Posterior cingulate gyrus (tissue), 11 donors: ENCODE measurements around the gene AP4B1.
"Not testable (repeated sequence)": the region's sequence is repeated elsewhere in the genome, so short reads cannot be mapped to it uniquely, and the experiment has no call there.

ENCODE experiments used
- DNase-seq, 10 donors: peaks; one replicate each; pipeline versions ENCODE4 v3.0.0 to v3.0.0-alpha.2; 2020 to 2021; ENCODE audit warnings: mixed read lengths in 3 of 10
- intact Hi-C: fragments of 100-400 bp; cut with DNase I; formaldehyde crosslinking; loops from one replicate; pipeline ENCODE4 v1.15.1; 2023

Gene AP4B1

GRCh38 chr1:113861641-113862040 lies 43.0 kb downstream of the AP4B1 start:
- intact Hi-C loops = no loop called here
- DNase-seq = no peak

GRCh38 chr1:113860891-113861290 lies 43.7 kb downstream of the AP4B1 start:
- DNase-seq = no peak
- intact Hi-C loops = no loop called here

DNA sequence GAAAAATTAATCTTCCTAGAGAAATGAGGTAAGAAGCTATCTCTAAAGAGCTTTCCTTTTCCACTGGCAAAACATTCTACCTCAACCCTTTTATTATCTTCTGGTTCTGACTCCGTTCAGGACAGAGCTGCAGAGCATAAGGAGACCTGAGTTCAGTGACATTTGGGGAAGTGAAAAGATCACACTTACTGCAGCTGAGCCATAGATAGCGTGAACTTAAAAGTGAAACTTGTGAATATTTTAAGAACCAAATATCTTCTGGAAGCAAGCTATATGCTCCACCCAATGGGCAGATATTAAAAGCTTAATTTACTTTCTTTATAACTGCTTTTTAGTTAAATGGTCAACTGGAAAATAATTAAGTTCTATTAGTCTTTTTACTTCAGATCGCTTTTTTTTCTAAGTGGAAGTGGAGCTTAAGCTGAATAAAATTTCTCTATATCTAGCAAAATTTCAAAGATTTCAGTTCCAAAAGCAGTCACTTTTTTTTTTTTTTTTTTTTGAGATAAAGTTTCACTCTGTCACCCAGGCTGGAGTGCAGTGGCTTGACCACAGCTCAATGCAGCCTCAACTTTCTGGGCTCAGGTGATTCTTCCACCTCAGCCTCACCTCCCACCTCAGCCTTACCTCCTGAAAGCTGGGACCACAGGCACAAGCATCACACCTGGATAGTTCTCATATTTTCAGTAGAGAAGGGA lies 45.0 kb downstream of the AP4B1 start:
- intact Hi-C loops = no loop called here
- no peak for DNase-seq

GRCh38 chr1:113858982-113859381 lies 45.6 kb downstream of the AP4B1 start:
- intact Hi-C loops = no loop called here
- no peak for DNase-seq

- intact Hi-C loops = no loop called here
These were observed 46.2 kb downstream of the AP4B1 start for GRCh38 chr1:113858418-113858817.

DNA sequence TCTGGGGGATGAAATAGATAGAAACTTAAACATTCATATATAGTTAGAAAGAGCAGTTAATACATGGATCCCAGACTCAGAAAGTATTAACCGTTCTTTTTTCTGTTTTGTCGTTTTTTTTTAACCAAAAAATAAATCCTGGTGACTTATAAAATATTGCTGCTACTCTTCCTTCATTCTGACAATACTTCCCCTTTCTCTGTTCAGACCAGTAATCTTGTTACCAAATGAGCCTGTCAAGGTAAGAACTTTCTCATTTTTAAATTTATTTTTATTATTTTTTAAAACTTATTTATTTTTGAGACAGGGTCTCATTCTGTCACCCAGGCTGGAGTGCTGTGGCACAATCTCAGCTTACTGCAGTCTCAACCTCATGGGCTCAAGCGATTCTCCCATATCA lies 46.8 kb downstream of the AP4B1 start:
- no peak for DNase-seq
- intact Hi-C loops = no loop called here

More at GRCh38 chr1:113858418-113858817, 46.2 kb downstream of the AP4B1 start:
- DNase-seq = no peak

DNA sequence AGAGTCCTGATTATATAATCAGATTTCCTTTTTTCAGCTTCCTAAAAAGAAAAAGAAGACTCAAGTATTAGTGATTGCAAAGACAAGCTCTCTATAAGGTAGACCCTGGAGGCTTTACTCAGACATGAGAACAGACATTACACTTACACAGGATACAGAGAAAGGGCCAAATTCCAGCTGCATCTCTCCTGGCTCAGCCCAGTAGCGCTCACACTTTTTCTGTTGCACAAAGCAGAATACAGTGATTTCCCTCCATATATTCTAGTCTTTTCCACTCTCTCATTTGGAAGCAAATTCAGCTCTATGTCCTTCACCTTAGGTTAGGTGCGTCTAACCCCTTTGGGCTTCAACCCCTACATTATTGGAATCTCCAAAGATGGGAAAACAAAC lies 48.2 kb downstream of the AP4B1 start:
- DNase-seq = no peak
- intact Hi-C loops = no loop called here

DNA sequence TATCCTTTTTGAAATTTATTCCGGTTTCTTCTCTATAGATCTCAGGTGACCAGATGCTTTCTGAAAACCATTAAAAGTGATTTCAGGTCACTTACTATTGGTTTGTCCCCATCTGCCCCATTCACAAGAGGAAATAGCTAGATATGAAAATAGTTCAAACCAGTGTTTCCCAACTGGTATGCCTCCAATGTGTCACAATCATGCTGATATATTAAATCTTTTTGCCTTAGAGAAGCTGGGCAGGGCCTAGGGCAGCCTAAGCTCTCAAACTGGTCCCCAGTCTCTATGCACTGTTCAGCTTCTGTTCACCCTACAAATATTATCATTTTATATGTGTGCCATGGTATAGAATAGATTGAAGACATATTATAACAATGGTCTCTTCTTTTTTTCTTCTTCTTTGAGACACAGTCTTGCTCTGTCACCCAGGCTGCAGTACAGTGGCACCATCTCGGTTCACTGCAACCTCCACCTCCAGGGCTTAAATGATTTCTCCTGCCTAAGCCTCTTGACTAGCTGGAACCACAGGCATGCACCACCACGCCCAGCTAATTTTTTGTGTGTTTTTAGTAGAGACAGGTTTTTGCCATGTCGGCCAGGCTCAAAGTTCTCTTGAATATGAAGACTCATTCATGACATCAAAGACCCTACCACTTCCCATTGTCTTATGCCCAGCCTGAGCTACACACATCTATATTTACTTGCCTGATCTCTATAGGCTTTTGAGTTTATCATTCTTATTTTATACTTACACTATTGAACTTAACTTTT lies 48.8 kb downstream of the AP4B1 start:
- DNase-seq = no peak
- intact Hi-C loops = no loop called here

DNA sequence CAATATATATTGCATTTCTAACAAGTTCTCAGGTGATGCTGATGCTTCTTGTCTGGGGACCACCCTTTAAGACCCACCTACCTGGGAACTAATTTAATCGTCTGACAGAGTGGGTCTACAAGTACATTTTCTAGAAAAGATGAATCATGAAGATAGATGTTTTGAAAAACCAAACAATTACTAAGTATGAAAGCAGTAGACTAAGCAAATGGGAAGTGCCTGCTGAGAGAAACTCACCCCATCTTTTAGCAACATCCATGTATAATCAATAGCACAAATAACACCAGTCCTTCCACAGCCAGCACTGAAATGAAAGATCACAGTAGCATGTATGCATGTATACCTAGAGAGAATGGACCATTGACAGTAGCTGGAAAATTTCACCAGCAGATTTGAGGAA lies 50.4 kb downstream of the AP4B1 start:
- no peak for DNase-seq
- intact Hi-C loops = no loop called here

GRCh38 chr1:113852694-113853093 lies 51.9 kb downstream of the AP4B1 start:
- intact Hi-C loops, DNase-seq: not testable (repeated sequence)

GRCh38 chr1:113850127-113850796 lies 54.3 kb downstream of the AP4B1 start:
- intact Hi-C loops = no loop called here
- DNase-seq = no peak

DNA sequence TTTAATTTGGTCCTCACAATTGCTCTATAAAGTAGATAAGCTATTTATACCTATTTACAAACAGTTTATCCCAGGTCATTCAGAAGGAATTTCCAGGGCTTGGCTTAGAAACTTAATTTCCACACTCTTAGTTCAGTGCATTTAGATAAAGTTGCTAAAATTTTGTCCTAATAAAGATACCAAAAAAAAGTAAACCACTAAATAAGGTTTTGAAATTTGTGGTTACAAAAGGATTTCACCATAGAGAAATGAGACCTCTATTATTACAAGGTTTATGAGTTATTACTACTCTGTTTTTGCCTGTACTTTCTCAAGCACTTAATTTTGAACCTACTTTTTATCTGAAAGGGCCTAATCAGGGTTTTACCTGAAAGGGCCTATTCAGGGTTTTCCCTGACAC lies 55.5 kb downstream of the AP4B1 start:
- DNase-seq = no peak
- intact Hi-C loops = no loop called here

GRCh38 chr1:113846391-113847035 lies 58.1 kb downstream of the AP4B1 start:
- intact Hi-C loops = no loop called here
- no peak for DNase-seq
